NCI-H748 (cell line): ENCODE measurements around the gene HELZ2.
"Not testable (repeated sequence)": the region's sequence is repeated elsewhere in the genome, so short reads cannot be mapped to it uniquely, and the experiment has no call there.

ENCODE experiments used
- DNase-seq: peaks from one replicate; lab custom pipeline; 2025; ENCODE audit not compliant: unreplicated experiment; lab: John Stamatoyannopoulos, UW

Gene HELZ2

GRCh38 chr20:63580796-63581461 lies 6.9 kb upstream of the HELZ2 start:
- peak; percentile 19 for DNase-seq

GRCh38 chr20:63579017-63579694 lies 5.1 kb upstream of the HELZ2 start:
- DNase-seq, result no peak

- DNase-seq, result no peak
These were observed 4.4 kb upstream of the HELZ2 start for GRCh38 chr20:63578224-63579016.

- no peak for DNase-seq
These were observed 3.4 kb upstream of the HELZ2 start for GRCh38 chr20:63577317-63577894.

- no peak for DNase-seq
These were observed 2.3 kb upstream of the HELZ2 start for GRCh38 chr20:63576311-63576710.

- no peak for DNase-seq
These were observed 1.0 kb upstream of the HELZ2 start for GRCh38 chr20:63574829-63575743.

- DNase-seq, result no peak
These were observed 350 bp downstream of the HELZ2 start for GRCh38 chr20:63573647-63574131.

GRCh38 chr20:63572788-63573646 lies 1.0 kb downstream of the HELZ2 start:
- DNase-seq, result no peak

- no peak for DNase-seq
These were observed 1.8 kb downstream of the HELZ2 start for GRCh38 chr20:63572071-63572787.

GRCh38 chr20:63571087-63571478 lies 3.0 kb downstream of the HELZ2 start:
- DNase-seq, result not testable (repeated sequence)

- DNase-seq, result no peak
These were observed 3.6 kb downstream of the HELZ2 start for GRCh38 chr20:63570281-63571086.

- DNase-seq, result peak; percentile 32
These were observed 4.8 kb downstream of the HELZ2 start for GRCh38 chr20:63568986-63569949.

GRCh38 chr20:63568170-63568981 lies 5.7 kb downstream of the HELZ2 start:
- no peak for DNase-seq

- no peak for DNase-seq
These were observed 6.5 kb downstream of the HELZ2 start for GRCh38 chr20:63567386-63568169.

- no peak for DNase-seq
These were observed 7.0 kb downstream of the HELZ2 start for GRCh38 chr20:63567136-63567385.
